ENCODE data around the gene POLR3F. TPM values are rescaled to one million over a fixed set of nuclear protein-coding genes. Genes with fewer than 3 reads are reported as not detected.

POLR3F gene, protein sequence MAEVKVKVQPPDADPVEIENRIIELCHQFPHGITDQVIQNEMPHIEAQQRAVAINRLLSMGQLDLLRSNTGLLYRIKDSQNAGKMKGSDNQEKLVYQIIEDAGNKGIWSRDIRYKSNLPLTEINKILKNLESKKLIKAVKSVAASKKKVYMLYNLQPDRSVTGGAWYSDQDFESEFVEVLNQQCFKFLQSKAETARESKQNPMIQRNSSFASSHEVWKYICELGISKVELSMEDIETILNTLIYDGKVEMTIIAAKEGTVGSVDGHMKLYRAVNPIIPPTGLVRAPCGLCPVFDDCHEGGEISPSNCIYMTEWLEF
- polyA plus RNA-seq (47.3 and 54.9 TPM in 2 replicates), polyA minus RNA-seq (27.7 and 31.4 TPM in 2 replicates)

DNA sequence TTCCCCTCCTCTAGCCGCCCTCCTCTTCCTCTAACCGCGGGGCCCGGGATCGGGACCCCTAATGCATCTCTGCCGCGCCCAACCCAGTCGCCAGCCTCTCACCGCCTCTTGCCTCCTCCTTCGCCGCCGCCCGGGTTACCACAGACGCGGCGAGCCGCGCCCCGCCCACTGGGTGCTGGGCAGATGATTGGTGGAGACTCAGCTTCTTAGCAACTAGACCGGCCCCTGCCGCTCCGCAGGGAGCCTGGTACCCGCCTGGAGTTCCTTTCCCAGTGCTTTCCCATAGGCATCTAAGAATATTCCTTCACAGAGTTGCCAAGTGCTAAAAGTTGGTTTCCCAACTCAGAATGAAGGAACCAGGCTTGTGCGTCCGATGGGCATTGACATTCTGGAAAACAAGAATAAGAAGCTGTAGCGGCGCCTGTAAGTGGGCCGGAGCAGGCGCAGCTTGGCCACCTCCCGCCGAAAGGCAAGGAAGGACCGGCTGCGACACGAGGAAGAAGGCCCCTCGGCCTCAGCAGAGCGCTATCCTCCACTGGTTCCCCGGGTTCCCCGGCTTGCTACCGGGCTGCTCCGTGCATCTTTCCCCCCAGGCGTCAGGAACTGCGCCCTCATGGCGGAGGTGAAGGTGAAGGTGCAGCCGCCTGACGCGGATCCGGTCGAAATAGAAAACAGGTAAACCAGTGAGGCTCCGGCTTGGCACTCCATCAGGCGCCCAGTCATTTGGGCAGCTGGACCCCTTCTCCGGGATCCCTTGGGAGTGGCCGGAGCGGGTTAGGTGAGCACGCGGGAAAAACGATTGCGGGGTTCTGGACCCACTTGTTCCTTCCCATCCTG lies at the start of gene POLR3F, which contains the start of gene DZANK1:
TSS of gene POLR3F (plus strand) at position 497 of the 837 bp plus-strand sequence. CDS start at position 614, 117 bp downstream.
TSS of gene DZANK1 (minus strand) at position 137 of the 837 bp plus-strand sequence. CDS start 1,672 bp downstream, outside the sequence.
- H3K4me3 ChIP-seq (ENCODE audit: low read length): peak within 1 kb of the TSS; percentile 84
- TF ChIP-seq MXI1 (conservative IDR thresholded peaks at IDR 0.05; ENCODE audit: poor library complexity, severe bottlenecking) (peak; percentile 87), SMC3 (conservative IDR thresholded peaks at IDR 0.05; ENCODE audit: poor library complexity) (peak; percentile 64), POLR2AphosphoS5 (IDR thresholded peaks at IDR 0.05) (peak; percentile 83), RAD21 (conservative IDR thresholded peaks at IDR 0.05) (peak; percentile 26), EZH2 (IDR thresholded peaks at IDR 0.05; ENCODE audit: borderline replicate concordance, insufficient read depth, low read length, poor library complexity, severe bottlenecking) (peak; percentile 74), TAF1 (IDR thresholded peaks at IDR 0.05; ENCODE audit: low read depth) (peak; percentile 43), EP300 (conservative IDR thresholded peaks at IDR 0.05; ENCODE audit: poor library complexity, severe bottlenecking) (peak; percentile 49)
- TF ChIP-seq, protein P1, sequence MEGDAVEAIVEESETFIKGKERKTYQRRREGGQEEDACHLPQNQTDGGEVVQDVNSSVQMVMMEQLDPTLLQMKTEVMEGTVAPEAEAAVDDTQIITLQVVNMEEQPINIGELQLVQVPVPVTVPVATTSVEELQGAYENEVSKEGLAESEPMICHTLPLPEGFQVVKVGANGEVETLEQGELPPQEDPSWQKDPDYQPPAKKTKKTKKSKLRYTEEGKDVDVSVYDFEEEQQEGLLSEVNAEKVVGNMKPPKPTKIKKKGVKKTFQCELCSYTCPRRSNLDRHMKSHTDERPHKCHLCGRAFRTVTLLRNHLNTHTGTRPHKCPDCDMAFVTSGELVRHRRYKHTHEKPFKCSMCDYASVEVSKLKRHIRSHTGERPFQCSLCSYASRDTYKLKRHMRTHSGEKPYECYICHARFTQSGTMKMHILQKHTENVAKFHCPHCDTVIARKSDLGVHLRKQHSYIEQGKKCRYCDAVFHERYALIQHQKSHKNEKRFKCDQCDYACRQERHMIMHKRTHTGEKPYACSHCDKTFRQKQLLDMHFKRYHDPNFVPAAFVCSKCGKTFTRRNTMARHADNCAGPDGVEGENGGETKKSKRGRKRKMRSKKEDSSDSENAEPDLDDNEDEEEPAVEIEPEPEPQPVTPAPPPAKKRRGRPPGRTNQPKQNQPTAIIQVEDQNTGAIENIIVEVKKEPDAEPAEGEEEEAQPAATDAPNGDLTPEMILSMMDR (IDR thresholded peaks at IDR 0.05; ENCODE audit: poor library complexity, severe bottlenecking): no peak
- TF ChIP-seq, protein P2, sequence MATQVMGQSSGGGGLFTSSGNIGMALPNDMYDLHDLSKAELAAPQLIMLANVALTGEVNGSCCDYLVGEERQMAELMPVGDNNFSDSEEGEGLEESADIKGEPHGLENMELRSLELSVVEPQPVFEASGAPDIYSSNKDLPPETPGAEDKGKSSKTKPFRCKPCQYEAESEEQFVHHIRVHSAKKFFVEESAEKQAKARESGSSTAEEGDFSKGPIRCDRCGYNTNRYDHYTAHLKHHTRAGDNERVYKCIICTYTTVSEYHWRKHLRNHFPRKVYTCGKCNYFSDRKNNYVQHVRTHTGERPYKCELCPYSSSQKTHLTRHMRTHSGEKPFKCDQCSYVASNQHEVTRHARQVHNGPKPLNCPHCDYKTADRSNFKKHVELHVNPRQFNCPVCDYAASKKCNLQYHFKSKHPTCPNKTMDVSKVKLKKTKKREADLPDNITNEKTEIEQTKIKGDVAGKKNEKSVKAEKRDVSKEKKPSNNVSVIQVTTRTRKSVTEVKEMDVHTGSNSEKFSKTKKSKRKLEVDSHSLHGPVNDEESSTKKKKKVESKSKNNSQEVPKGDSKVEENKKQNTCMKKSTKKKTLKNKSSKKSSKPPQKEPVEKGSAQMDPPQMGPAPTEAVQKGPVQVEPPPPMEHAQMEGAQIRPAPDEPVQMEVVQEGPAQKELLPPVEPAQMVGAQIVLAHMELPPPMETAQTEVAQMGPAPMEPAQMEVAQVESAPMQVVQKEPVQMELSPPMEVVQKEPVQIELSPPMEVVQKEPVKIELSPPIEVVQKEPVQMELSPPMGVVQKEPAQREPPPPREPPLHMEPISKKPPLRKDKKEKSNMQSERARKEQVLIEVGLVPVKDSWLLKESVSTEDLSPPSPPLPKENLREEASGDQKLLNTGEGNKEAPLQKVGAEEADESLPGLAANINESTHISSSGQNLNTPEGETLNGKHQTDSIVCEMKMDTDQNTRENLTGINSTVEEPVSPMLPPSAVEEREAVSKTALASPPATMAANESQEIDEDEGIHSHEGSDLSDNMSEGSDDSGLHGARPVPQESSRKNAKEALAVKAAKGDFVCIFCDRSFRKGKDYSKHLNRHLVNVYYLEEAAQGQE (IDR thresholded peaks at IDR 0.05; ENCODE audit: borderline replicate concordance): no peak
- peak within 1 kb of the TSS; percentile 74 for H3K9ac ChIP-seq (ENCODE audit: low read length)
- H3K36me3 ChIP-seq (ENCODE audit: insufficient read depth, low read length): no peaks in the 10 kb centered on the region
- H3K4me2 ChIP-seq (ENCODE audit: low read length): peak within 1 kb of the TSS; percentile 74
- H3K27ac ChIP-seq (ENCODE audit: low read length): peak within 1 kb of the TSS; percentile 82
- peak within 1 kb of the TSS; percentile 69 for H2AFZ ChIP-seq (ENCODE audit: low read depth, low read length)
- no peaks in the 10 kb centered on the region for H3F3A ChIP-seq (ENCODE audit: insufficient read depth, low read length, poor library complexity, severe bottlenecking)
- H3K9me2 ChIP-seq (ENCODE audit: insufficient read depth, low read length): no peaks in the 10 kb centered on the region
- H3K27me3 ChIP-seq (ENCODE audit: insufficient read depth, low read depth, low read length): no peaks in the 10 kb centered on the region
- H3K9me3 ChIP-seq (ENCODE audit: low read length): no peaks in the 10 kb centered on the region
- H4K20me1 ChIP-seq (ENCODE audit: insufficient read depth): no peaks in the 10 kb centered on the region
- peaks cover 16% of the 10 kb centered on the region for H3K79me2 ChIP-seq (replicated peaks; ENCODE audit: insufficient read depth, low read length)

DNA sequence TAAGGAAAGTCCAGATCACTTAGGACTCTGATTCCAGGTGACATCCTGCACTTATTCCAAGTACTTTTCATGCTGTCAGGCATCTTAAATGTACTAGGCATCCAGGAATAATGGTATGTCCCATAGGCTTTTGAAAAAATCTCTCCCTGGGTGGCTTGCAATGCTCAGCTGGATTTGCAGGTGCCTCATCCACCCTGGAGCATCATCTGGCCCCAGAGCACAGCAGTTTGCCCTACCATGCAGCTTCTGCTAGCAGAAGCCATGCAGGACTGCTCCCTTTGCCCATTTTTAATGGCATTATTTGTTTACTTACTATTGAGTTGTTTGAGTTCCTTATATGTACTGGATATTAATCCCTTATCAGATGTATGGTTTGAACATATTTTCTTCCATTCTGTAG lies 45.6 kb upstream of the POLR3F start:
- TF ChIP-seq RAD21 (conservative IDR thresholded peaks at IDR 0.05) (no peak), MXI1 (conservative IDR thresholded peaks at IDR 0.05; ENCODE audit: poor library complexity, severe bottlenecking) (no peak), POLR2AphosphoS5 (IDR thresholded peaks at IDR 0.05) (no peak), EZH2 (IDR thresholded peaks at IDR 0.05; ENCODE audit: borderline replicate concordance, insufficient read depth, low read length, poor library complexity, severe bottlenecking) (no peak), EP300 (conservative IDR thresholded peaks at IDR 0.05; ENCODE audit: poor library complexity, severe bottlenecking) (no peak), TAF1 (IDR thresholded peaks at IDR 0.05; ENCODE audit: low read depth) (no peak), SMC3 (conservative IDR thresholded peaks at IDR 0.05; ENCODE audit: poor library complexity) (no peak)
- TF ChIP-seq, protein P1 (IDR thresholded peaks at IDR 0.05; ENCODE audit: poor library complexity, severe bottlenecking): no peak
- TF ChIP-seq, protein P2 (IDR thresholded peaks at IDR 0.05; ENCODE audit: borderline replicate concordance): no peak
- H3K27me3 ChIP-seq (ENCODE audit: insufficient read depth, low read depth, low read length): no peaks in the 10 kb centered on the region

More for the DNA sequence above, 45.6 kb upstream of the POLR3F start:
- H2AFZ ChIP-seq (ENCODE audit: low read depth, low read length): no peak overlapping the region
- no peak overlapping the region for H3K4me2 ChIP-seq (ENCODE audit: low read length)
- H3K4me3 ChIP-seq (ENCODE audit: low read length): no peak overlapping the region
- no peak overlapping the region for H3K27ac ChIP-seq (ENCODE audit: low read length)
- no peaks in the 10 kb centered on the region for H3K9me3 ChIP-seq (ENCODE audit: low read length)
- no peak overlapping the region for H3K9ac ChIP-seq (ENCODE audit: low read length)
- no peaks in the 10 kb centered on the region for H3F3A ChIP-seq (ENCODE audit: insufficient read depth, low read length, poor library complexity, severe bottlenecking)
- H3K9me2 ChIP-seq (ENCODE audit: insufficient read depth, low read length): no peaks in the 10 kb centered on the region
- H3K36me3 ChIP-seq (ENCODE audit: insufficient read depth, low read length): no peaks in the 10 kb centered on the region
- H4K20me1 ChIP-seq (ENCODE audit: insufficient read depth): no peaks in the 10 kb centered on the region
- H3K79me2 ChIP-seq (replicated peaks; ENCODE audit: insufficient read depth, low read length): no peaks in the 10 kb centered on the region

All from neural cell (in vitro differentiated cells).